ENCODE data around the gene ZNF543. TPM values are rescaled to one million over a fixed set of nuclear protein-coding genes. Genes with fewer than 3 reads are reported as not detected.
A peak's percentile ranks its signal among the peaks of the same experiment; 100 is the strongest.

ZNF543 gene
- total and polyA plus RNA-seq, 9 of the 15 experiments (the other 6 are each of a cell fraction or from before 2014, with no cell fraction given): 0.14 to 5.5 (median 2.4) TPM

DNA sequence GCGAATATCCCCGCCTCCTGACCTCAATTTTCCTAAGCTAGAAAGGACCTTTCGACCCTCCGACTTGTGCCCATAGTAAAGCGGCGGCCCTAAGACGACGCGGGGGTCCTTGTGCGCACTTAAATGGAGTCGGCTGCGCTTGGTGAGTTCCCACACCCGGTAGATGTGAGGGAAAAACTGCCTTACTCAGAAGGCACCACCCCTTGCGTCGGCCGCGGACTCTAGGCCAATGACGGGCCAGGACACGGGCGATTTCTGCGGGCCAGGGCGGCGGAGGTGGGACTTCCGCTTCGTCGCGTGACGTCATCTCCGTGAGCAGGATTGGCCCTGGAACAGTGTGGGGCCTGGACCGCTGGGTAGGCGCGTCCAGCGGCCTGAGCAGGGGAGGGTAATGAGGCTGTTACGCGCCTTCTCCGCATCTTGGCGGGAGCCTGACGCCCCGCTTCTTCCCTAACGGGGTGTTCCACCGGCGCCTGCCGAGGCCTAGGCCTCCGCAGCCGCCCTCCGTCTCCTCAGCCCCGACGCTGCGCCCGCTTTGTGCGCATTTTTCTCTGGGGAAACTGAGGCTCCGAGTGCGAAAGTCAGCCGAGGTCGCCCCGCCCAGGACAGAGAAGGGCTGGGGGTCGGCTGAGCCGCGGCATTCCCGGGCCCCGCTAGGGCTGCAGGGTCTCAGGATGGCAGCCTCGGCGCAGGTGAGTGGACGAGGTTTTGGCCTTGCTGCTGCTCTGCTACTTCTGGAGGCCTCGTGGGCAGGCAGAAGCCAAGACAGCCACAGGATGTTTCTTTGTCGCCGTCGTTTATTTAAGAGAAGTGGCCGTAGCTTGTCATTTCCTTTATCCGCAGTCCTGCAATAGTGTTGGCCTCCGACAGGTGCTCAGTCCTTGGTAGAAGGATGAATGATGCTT lies at the start of gene ZNF543 (continued):
- TF ChIP-seq BDP1 (IDR thresholded peaks at IDR 0.05; ENCODE audit: insufficient read depth, insufficient read length): no peak
- no peak for TF ChIP-seq ILK (tag; IDR thresholded peaks at IDR 0.05; ENCODE audit: borderline replicate concordance, low read depth)
- TF ChIP-seq, protein P1, sequence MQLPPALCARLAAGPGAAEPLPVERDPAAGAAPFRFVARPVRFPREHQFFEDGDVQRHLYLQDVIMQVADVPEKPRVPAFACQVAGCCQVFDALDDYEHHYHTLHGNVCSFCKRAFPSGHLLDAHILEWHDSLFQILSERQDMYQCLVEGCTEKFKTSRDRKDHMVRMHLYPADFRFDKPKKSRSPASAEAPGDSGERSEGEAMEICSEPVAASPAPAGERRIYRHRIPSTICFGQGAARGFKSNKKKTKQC (CRISPR knock-in tag; IDR thresholded peaks at IDR 0.05): peak; percentile 20; the same call in 1 of the 2 replicates
- no peak for TF ChIP-seq XRCC3 (IDR thresholded peaks at IDR 0.05)
- TF ChIP-seq, protein P2, sequence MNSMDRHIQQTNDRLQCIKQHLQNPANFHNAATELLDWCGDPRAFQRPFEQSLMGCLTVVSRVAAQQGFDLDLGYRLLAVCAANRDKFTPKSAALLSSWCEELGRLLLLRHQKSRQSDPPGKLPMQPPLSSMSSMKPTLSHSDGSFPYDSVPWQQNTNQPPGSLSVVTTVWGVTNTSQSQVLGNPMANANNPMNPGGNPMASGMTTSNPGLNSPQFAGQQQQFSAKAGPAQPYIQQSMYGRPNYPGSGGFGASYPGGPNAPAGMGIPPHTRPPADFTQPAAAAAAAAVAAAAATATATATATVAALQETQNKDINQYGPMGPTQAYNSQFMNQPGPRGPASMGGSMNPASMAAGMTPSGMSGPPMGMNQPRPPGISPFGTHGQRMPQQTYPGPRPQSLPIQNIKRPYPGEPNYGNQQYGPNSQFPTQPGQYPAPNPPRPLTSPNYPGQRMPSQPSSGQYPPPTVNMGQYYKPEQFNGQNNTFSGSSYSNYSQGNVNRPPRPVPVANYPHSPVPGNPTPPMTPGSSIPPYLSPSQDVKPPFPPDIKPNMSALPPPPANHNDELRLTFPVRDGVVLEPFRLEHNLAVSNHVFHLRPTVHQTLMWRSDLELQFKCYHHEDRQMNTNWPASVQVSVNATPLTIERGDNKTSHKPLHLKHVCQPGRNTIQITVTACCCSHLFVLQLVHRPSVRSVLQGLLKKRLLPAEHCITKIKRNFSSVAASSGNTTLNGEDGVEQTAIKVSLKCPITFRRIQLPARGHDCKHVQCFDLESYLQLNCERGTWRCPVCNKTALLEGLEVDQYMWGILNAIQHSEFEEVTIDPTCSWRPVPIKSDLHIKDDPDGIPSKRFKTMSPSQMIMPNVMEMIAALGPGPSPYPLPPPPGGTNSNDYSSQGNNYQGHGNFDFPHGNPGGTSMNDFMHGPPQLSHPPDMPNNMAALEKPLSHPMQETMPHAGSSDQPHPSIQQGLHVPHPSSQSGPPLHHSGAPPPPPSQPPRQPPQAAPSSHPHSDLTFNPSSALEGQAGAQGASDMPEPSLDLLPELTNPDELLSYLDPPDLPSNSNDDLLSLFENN (IDR thresholded peaks at IDR 0.05; ENCODE audit: low read depth in 2 of 2, low read length in 2 of 2): no peak
- TF ChIP-seq NR2C1 (IDR thresholded peaks at IDR 0.05): no peak
- TF ChIP-seq NR2C1 (tag; IDR thresholded peaks at IDR 0.05): peak; percentile 29; the same call in 1 of the 2 replicates
- no peak for TF ChIP-seq HIVEP1 (CRISPR knock-in tag; IDR thresholded peaks at IDR 0.05)
- no peak; the same call in 1 of the 2 replicates for TF ChIP-seq BHLHE40 (IDR thresholded peaks at IDR 0.05; ENCODE audit: low read length)
- TF ChIP-seq FOXP1 (CRISPR knock-in tag; IDR thresholded peaks at IDR 0.05): 0 out of 2 replicates have a peak, but pooled peaks have one; percentile 27
- TF ChIP-seq MTF1 (CRISPR knock-in tag; IDR thresholded peaks at IDR 0.05; ENCODE audit: borderline replicate concordance): no peak
- no peak for TF ChIP-seq KAT2B (IDR thresholded peaks at IDR 0.05; ENCODE audit: low read depth, low read length)
- no peak for TF ChIP-seq ZNF766 (CRISPR knock-in tag; conservative IDR thresholded peaks at IDR 0.05)
- no peak for TF ChIP-seq RAD21 (CRISPR knock-in tag; conservative IDR thresholded peaks at IDR 0.05 in 1 of 2, IDR thresholded peaks at IDR 0.05 in 1 of 2)
- TF ChIP-seq, protein P3, sequence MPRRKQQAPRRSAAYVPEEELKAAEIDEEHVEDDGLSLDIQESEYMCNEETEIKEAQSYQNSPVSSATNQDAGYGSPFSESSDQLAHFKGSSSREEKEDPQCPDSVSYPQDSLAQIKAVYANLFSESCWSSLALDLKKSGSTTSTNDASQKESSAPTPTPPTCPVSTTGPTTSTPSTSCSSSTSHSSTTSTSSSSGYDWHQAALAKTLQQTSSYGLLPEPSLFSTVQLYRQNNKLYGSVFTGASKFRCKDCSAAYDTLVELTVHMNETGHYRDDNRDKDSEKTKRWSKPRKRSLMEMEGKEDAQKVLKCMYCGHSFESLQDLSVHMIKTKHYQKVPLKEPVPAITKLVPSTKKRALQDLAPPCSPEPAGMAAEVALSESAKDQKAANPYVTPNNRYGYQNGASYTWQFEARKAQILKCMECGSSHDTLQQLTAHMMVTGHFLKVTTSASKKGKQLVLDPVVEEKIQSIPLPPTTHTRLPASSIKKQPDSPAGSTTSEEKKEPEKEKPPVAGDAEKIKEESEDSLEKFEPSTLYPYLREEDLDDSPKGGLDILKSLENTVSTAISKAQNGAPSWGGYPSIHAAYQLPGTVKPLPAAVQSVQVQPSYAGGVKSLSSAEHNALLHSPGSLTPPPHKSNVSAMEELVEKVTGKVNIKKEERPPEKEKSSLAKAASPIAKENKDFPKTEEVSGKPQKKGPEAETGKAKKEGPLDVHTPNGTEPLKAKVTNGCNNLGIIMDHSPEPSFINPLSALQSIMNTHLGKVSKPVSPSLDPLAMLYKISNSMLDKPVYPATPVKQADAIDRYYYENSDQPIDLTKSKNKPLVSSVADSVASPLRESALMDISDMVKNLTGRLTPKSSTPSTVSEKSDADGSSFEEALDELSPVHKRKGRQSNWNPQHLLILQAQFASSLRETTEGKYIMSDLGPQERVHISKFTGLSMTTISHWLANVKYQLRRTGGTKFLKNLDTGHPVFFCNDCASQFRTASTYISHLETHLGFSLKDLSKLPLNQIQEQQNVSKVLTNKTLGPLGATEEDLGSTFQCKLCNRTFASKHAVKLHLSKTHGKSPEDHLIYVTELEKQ (CRISPR knock-in tag; IDR thresholded peaks at IDR 0.05): no peak
- no peak for TF ChIP-seq CBFA2T3 (IDR thresholded peaks at IDR 0.05)
- 0 out of 2 replicates have a peak, but pooled peaks have one; percentile 22 for TF ChIP-seq TCF7 (IDR thresholded peaks at IDR 0.05; ENCODE audit: borderline replicate concordance)
- peak; percentile 83 for TF ChIP-seq JUN (IDR thresholded peaks at IDR 0.05; ENCODE audit: borderline replicate concordance, low read depth, low read length)
- no peak for TF ChIP-seq JUN (CRISPR knock-in tag; IDR thresholded peaks at IDR 0.05; ENCODE audit: borderline replicate concordance)
- TF ChIP-seq CREB1 (IDR thresholded peaks at IDR 0.05): peak; percentile 91
- peak; percentile 95 for TF ChIP-seq CREB1 (CRISPR knock-in tag; IDR thresholded peaks at IDR 0.05)
